ENCODE results near the gene CHKA. TPM values are rescaled to one million over a fixed set of nuclear protein-coding genes. Genes with fewer than 3 reads are reported as not detected.
A peak's percentile ranks its signal among the peaks of the same experiment; 100 is the strongest.

Gene CHKA
- total and polyA plus RNA-seq, 9 of the 15 experiments (the other 6 are each of a cell fraction or from before 2014, with no cell fraction given) = 3.6 to 37.0 (median 30.2) TPM

DNA sequence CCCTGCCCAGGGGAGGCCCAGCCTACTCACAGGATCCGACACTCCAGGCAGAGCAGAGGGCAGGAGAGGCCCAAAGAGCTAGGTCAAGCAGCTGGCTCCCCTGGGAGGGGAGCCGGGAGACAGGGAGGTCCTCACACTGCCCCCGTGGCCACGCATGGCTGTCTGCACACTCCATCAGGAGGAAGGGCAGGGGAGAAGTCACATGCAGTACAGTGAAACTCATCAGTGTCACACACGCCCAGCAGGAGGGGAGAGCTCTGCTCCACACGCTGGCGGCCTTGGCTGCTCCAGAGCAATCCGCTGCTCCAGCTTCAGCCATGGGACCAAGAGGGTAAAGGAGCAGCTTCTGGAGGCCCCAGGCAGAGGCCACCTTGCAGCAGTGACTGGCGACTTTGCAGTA, 68.1 kb downstream of the CHKA start:
- Histone ChIP-seq H3K36me3 (ENCODE audit: control insufficient read depth, insufficient read depth, low read length) (peaks cover 61% of the 10 kb centered on the region; the same call in 2 of the 3 replicates), H3K9me3 (replicated peaks; ENCODE audit: control insufficient read depth, insufficient read depth, low read depth, low read length) (no peaks in the 10 kb centered on the region), H3K4me1 (replicated peaks in 1 of 2; ENCODE audit: control insufficient read depth in 2 of 2, insufficient read depth in 2 of 2, low read length in 2 of 2) (peaks cover 0 to 26% of the 10 kb centered on the region in 2 experiments; a peak in 1 of 5 replicates), H3K9me1 (ENCODE audit: control insufficient read depth, insufficient read depth, low read length) (no peaks in the 10 kb centered on the region), H2AFZ (ENCODE audit: low read depth, low read length) (no peak overlapping the region), H3K27ac (ENCODE audit: extremely low read depth, low read depth, low read length) (no peak overlapping the region), H3K4me3 (no peak overlapping the region), H4K20me1 (replicated peaks; ENCODE audit: control insufficient read depth, insufficient read depth, low read length) (no peaks in the 10 kb centered on the region; the same call in 1 of the 2 replicates), H3K27me3 (ENCODE audit: control insufficient read depth in 2 of 2, insufficient read depth in 2 of 2, low read length in 2 of 2) (no peaks in the 10 kb centered on the region), H3K4me2 (ENCODE audit: insufficient read depth, low read length) (no peak overlapping the region), H3K9ac (ENCODE audit: insufficient read depth in 1 of 2, low read depth in 2 of 2, low read length in 2 of 2) (peak overlapping the region in 1 of 2 experiments; percentile 65; a peak in 1 of 4 replicates), H3K79me2 (ENCODE audit: control insufficient read depth, insufficient read depth, low read length) (no peaks in the 10 kb centered on the region)
- DNase-seq (ENCODE audit: extremely low read depth in 1 of 4, low spot score in 3 of 4) = no peak
- CTCF ChIA-PET (ENCODE audit: low intra/inter-chr PET ratio) = no interaction called here
- BruUV-seq (replicated peaks) = no TSS peak
- 75% methylated on average over 9 of the region's 9 CpGs for WGBS (ENCODE audit: insufficient coverage, low coverage, missing lambda C conversion rate)
- intact Hi-C loops (cut with micrococcal nuclease) = no loop called here
- POLR2A ChIA-PET = interaction anchor here (0.6 to 4.8 kb wide), 7 partner anchors 9 to 402 kb away, joined by 3 to 55 read pairs (median 4); partner anchors contain the start of gene TCIRG1
- in situ Hi-C loops (cut with MboI) = no loop called here
- TF ChIP-seq POLR2G (IDR thresholded peaks at IDR 0.05; ENCODE audit: low read depth, low read length) (peak; percentile 68), ZC3H8 (IDR thresholded peaks at IDR 0.05) (no peak), SMARCA4 (IDR thresholded peaks at IDR 0.05) (no peak), RBM22 (IDR thresholded peaks at IDR 0.05; ENCODE audit: low read depth, low read length, poor library complexity, severe bottlenecking) (peak; percentile 53), RBFOX2 (IDR thresholded peaks at IDR 0.05; ENCODE audit: low read depth, low read length) (0 out of 2 replicates have a peak, but pooled peaks have one; percentile 27), ZBTB33 (CRISPR knock-in tag; IDR thresholded peaks at IDR 0.05) (peak; percentile 90), BCLAF1 (IDR thresholded peaks at IDR 0.05; ENCODE audit: borderline replicate concordance in 1 of 2, control insufficient read depth in 1 of 2, low read depth in 2 of 2, low read length in 1 of 2) (no peak), ZNF263 (CRISPR knock-in tag; IDR thresholded peaks at IDR 0.05; ENCODE audit: borderline replicate concordance) (0 out of 2 replicates have a peak, but pooled peaks have one; percentile 26)
- FAIRE-seq = no peak
- peak; percentile 20; the same call in 2 of the 3 replicates for ATAC-seq
